HepG2 (cell line): ENCODE results near the gene TLX1. TPM values are rescaled to one million over a fixed set of nuclear protein-coding genes. Genes with fewer than 3 reads are reported as not detected.

Experiments used
- ATAC-seq: fragments of 200-7000 bp; cut with Tn5 transposase; 3 replicates; pipeline ENCODE4 v1.9.1; 2020; ENCODE audit warnings: mild to moderate bottlenecking, moderate library complexity
- BruUV-seq: library from RNA; stranded (reverse); fragments of 400-500 nt; replicated peaks from 2 replicates; lab custom pipeline; 2021; lab: Mats Ljungman, UMichigan
- CTCF ChIA-PET: fragments of 300-600 bp; formaldehyde crosslinking; extraction: SDS; loops from one replicate; lab custom pipeline; 2021; ENCODE audit warnings: low total read pairs, inconsistent platforms, low intra/inter-chr PET ratio; lab: Yijun Ruan, JAX
- POLR2A ChIA-PET: fragments of 350-600 bp; sonication (Branson Sonifier 250); formaldehyde crosslinking; loops from one replicate; lab custom pipeline; 2020; ENCODE audit warnings: antibody characterized with exemption, inconsistent platforms; lab: Yijun Ruan, JAX
- DNase-seq: peaks from one replicate; pipeline ENCODE4 v3.0.0-alpha.2; 2015; ENCODE audit warnings: low spot score
- FAIRE-seq: peaks from 3 replicates; lab custom pipeline; 2011; peaks lifted over from hg19 to GRCh38; lab: Jason Lieb, UNC
- H2AFZ ChIP-seq: one replicate; pipeline ENCODE4 v1.6.1; 2011; ENCODE audit warnings: low read length, inconsistent platforms
- H3K27ac ChIP-seq: fragments of 300-600 bp; 3 replicates; pipeline ENCODE4 v1.8.0; 2011; ENCODE audit warnings: mixed run types, mild to moderate bottlenecking, mixed read lengths, low read length, inconsistent platforms; ENCODE audit not compliant: insufficient read depth; ENCODE audit errors: extremely low read length
- H3K27me3 ChIP-seq, 2 experiments: fragments of 200-600 bp in 1 of 2; 2 replicates in 1 of 2; 3 replicates in 1 of 2; pipeline versions ENCODE4 v1.6.0 to v1.8.0; 2011; ENCODE audit warnings: low read length in 2 of 2, mild to moderate bottlenecking in 2 of 2, moderate library complexity in 2 of 2, inconsistent platforms in 1 of 2; ENCODE audit not compliant: insufficient read depth in 2 of 2, control insufficient read depth in 1 of 2
- H3K36me3 ChIP-seq, 2 experiments: fragments of 200-600 bp in 1 of 2; replicated peaks in 1 of 2; 2 replicates in 1 of 2; 3 replicates in 1 of 2; pipeline versions ENCODE4 v1.5.1 to v1.8.0; 2011; ENCODE audit warnings: low read length in 2 of 2, inconsistent platforms in 1 of 2; ENCODE audit not compliant: insufficient read depth in 2 of 2, control insufficient read depth in 1 of 2
- H3K4me1 ChIP-seq: 2 replicates; pipeline ENCODE4 v1.5.1; 2012; ENCODE audit warnings: low read length, inconsistent platforms; ENCODE audit not compliant: insufficient read depth
- H3K4me2 ChIP-seq: 2 replicates; pipeline ENCODE4 v1.6.0; 2011; ENCODE audit warnings: low read depth, low read length, inconsistent platforms
- H3K4me3 ChIP-seq, 3 experiments: fragments of 200-600 bp in 1 of 3; sonication (generic), shearing (Covaris generic) in 1 of 3; replicated peaks in 1 of 3; 2 replicates each; pipeline ENCODE4 v1.5.1; 2011 to 2016; ENCODE audit warnings: low read length in 3 of 3, inconsistent platforms in 2 of 3, low read depth in 2 of 3, mild to moderate bottlenecking in 2 of 3, control low read depth in 1 of 3, mixed read lengths in 1 of 3; ENCODE audit not compliant: insufficient read depth in 1 of 3
- H3K79me2 ChIP-seq: one replicate; pipeline ENCODE4 v1.6.1; 2011; ENCODE audit warnings: low read length, inconsistent platforms; ENCODE audit not compliant: insufficient read depth
- H3K9ac ChIP-seq: 2 replicates; pipeline ENCODE4 v1.6.0; 2011; ENCODE audit warnings: mild to moderate bottlenecking, low read depth, low read length, inconsistent platforms; ENCODE audit not compliant: insufficient read depth
- H3K9me3 ChIP-seq: 2 replicates; pipeline ENCODE4 v1.5.1; 2012; ENCODE audit warnings: mild to moderate bottlenecking, low read length
- H4K20me1 ChIP-seq: 2 replicates; pipeline ENCODE4 v1.6.0; 2011; ENCODE audit warnings: inconsistent platforms, mild to moderate bottlenecking, low read length, moderate library complexity; ENCODE audit not compliant: insufficient read depth
- RELA ChIP-seq: sonication (generic); formaldehyde crosslinking; IDR thresholded peaks from 2 replicates; pipeline ENCODE4 v1.4.0; 2020; ENCODE audit warnings: missing genetic modification reagents
- ZNF687 ChIP-seq: sonication (generic); formaldehyde crosslinking; IDR thresholded peaks from 2 replicates; pipeline ENCODE4 v1.5.1; 2020; ENCODE audit warnings: mild to moderate bottlenecking, missing genetic modification reagents, moderate library complexity
- WGBS: methylation state at CpG from one replicate; pipeline ENCODE4 v1.1.6; 2017; ENCODE audit warnings: low lambda C conversion rate; 5-methylcytosine and 5-hydroxymethylcytosine counted together
- in situ Hi-C: cut with HindIII; loops from 2 replicates; pipeline ENCODE4 v1.10.0; 2017; ENCODE audit warnings: low pct_unique_long_range_greater_than_20kb; ENCODE audit not compliant: extremely low pct_ligation_motif_present
- intact Hi-C: fragments of 100-400 bp; cut with micrococcal nuclease; formaldehyde crosslinking; loops from one replicate; pipeline ENCODE4 v1.10.0; 2022; ENCODE audit not compliant: unreplicated experiment
- polyA plus RNA-seq, 8 experiments: library from polyadenylated mRNA; depleted of rRNA in 3 of 8; stranded (reverse) in 7 of 8; unstranded in 1 of 8; fragments of >200 nt; fragmentation: Illumina TruSeq in 4 of 8; extraction: Trizol in 4 of 8; gene quantifications; 2 replicates each; pipeline versions ENCODE4 v1.2.1 to v1.2.3, GENCODE V29; 2011 to 2016; ENCODE audit warnings: low read depth in 4 of 8, missing spikeins in 1 of 8, mixed read lengths in 1 of 8; ENCODE audit not compliant: insufficient read depth in 1 of 8
- total RNA-seq, 5 experiments: library from RNA; depleted of rRNA; stranded (reverse); fragments of >200 nt; fragmentation: Illumina TruSeq; extraction: Trizol; gene quantifications; 2 replicates each; pipeline ENCODE4 v1.2.3, GENCODE V29; 2016; ENCODE audit warnings: low read depth in 1 of 5

Gene TLX1
- total and polyA plus RNA-seq, 2 of the 13 experiments (the other 11 are each of a cell fraction or from before 2014, with no cell fraction given), result 0.07 to 0.26 TPM

GRCh38 chr10:101110856-101111523, 20.1 kb upstream of the TLX1 start:
- Histone ChIP-seq H3K9ac (no peak overlapping the region), H3K79me2 (no peaks in the 10 kb centered on the region), H3K27me3 (peaks cover 4 to 28% of the 10 kb centered on the region in 2 experiments; a peak in 2 of 5 replicates), H3K4me1 (peaks cover 40% of the 10 kb centered on the region), H3K9me3 (no peaks in the 10 kb centered on the region), H3K36me3 (no peaks in the 10 kb centered on the region), H2AFZ (no peak overlapping the region), H4K20me1 (no peaks in the 10 kb centered on the region), H3K4me2 (peak overlapping the region; percentile 68; the same call in 1 of the 2 replicates), H3K4me3 (no peak overlapping the region), H3K27ac (no peak overlapping the region)
- intact Hi-C loops (no loop called here), in situ Hi-C loops (no loop called here)
- ChIA-PET CTCF (no interaction called here), POLR2A (interaction anchor here (1.2 kb wide), 1 partner anchor 49 kb away, joined by 3 read pairs; the partner anchor contains the start of gene KAZALD1)
- no TSS peak for BruUV-seq
- no peak for DNase-seq
- 13% methylated on average over 2 of the region's 6 CpGs for WGBS
- ATAC-seq, result no peak
- FAIRE-seq, result no peak
- TF ChIP-seq ZNF687 (CRISPR knock-in tag) (0 out of 2 replicates have a peak, but pooled peaks have one; percentile 10), RELA (CRISPR knock-in tag) (no peak)
